HG03064 (cell line): Measurements from ENCODE around the gene PRR36.
"Not testable (repeated sequence)": the region's sequence is repeated elsewhere in the genome, so short reads cannot be mapped to it uniquely, and the experiment has no call there.

Experiments
- ATAC-seq: cut with Tn5 transposase; IDR thresholded peaks from one replicate; pipeline ENCODE4 v1.9.1; 2021; ENCODE audit warnings: low read depth; ENCODE audit not compliant: unreplicated experiment

The PRR36 gene

DNA sequence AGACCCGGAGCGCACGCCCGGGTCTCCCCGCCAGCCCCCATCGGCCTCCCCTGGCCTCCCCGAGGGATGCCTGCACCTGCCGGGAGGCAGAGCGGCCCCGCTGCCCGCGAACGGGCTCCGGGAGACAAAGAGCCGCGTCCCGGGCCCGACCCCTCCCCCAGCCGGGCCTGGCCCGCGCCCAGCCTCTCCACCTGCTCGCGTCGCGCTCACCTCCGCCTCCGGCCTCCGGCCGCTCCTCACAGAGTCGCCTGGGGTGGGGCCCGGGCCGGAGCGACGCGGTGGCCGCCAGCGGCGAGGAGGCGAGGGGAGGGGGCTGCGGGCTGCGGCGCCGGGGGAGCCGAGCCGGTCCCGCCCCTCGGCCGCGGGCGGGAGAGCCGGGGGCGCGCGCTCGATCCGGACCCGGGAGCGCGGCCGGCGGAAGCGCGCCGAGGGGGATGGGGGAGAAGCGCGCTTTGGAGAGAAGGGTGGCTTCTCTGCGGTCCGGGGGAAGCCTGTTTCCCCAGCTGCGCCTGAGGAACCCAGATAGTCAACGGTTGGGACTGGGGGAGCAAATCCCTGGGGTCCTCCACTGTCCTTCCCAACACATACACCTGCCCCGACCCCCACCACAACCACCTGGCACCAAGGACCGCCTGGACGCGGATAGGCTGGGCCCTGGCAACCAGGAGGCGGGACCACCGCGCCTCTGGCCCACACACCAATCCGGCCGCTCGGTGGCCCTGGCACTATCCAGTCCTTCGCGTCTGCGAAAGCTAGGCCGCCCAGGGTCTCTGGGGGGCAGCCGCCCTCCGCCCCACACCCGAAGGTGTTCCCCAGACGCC is at the start of gene PRR36:
PRR36 (minus strand) TSS at position 315 of the 821 bp plus-strand sequence. CDS start 701 bp downstream, outside the sequence.
- ATAC-seq, result no peak

- no peak for ATAC-seq
Observed at GRCh38 chr19:7923295-7924191, 49.4 kb upstream of the PRR36 start.

DNA sequence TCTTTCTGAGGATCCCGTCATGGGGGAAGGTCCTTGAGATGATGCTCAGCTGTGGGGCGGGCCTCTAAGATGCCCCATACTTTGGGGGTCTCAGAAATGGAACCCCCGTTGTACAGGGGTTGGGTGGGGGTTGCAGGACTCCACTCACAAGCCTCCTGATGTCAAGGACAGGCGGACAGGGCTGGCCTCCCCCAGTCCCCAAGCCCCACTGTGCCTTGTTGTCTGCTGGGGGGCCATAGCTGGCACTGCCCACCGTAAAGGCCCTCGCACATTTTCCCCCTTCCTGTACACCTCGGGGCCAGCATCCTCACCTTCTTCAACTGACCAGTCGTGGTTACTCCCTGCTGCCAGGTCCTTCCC is 48.6 kb upstream of the PRR36 start:
- ATAC-seq, result no peak

DNA sequence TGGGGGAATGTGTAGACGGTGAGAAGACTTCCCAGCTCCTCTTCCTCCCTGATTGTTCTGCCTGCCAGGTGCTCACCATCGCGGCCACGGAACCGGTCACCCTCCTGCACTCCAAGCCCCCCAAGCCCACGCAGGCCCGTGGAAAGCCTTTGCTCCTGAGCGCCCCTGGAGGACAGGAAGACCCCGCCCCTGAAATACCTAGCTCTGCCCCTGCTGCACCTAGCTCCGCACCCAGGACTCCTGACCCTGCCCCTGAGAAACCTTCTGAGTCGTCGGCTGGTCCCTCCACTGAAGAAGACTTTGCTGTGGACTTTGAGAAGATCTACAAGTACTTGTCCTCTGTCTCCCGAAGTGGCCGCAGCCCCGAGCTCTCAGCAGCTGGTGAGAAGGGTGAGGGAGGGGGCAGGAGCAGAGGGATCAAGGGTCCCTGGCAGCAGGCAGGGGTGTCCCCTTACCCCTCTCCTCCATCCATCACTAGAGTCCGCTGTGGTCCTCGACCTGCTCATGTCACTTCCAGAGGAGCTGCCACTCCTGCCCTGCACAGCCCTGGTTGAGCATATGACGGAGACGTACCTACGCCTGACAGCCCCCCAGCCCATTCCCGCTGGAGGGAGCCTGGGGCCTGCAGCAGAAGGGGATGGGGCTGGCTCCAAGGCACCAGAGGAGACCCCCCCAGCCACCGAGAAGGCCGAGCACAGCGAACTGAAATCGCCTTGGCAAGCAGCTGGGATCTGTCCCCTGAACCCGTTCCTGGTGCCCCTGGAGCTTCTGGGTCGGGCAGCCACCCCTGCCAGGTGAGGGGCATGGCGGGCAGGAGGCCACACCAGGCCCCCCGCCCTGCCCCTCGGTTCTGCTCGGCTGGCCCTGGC is 48.0 kb upstream of the PRR36 start:
- no peak for ATAC-seq

- ATAC-seq, result no peak
Observed at GRCh38 chr19:7921302-7921966, 47.2 kb upstream of the PRR36 start.

DNA sequence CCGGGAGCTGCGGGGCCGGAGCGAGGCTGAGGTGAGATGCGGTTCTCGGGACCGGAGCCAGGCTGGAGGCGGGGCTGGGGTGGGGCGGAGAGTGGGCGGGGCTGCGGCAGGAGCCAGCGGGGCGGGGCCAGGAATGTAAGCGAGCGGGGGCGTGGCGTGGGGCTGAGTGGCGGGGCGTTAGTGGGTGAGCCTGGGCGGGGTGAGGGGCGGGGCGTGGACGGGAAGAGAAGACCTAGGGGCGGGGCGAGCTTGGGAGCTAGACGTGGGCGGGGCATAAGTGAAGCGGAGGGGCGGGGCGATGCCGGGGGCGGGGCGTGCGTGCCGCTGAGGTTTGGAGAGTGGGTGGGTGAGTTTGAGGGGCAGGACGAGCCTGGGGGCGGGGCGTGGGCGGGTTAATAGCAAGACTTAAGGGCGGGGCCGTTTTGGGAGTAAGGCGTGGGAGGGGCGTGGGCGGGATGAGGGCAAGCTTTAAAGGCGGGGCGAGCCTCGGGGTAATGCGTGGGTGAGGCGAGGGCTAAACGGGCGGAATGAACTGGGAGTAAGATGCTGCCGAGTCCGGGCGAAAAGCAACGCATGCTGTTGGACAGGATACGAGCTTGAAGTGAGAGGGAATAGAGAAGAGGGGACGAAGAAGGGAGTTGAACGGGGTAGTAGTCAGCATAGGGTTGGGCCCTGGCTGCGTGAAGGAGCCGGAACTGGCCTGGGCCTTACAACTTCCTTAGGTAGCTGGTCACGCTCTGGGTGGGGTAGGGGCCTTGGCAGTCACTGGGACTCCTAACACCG is 46.5 kb upstream of the PRR36 start:
- no peak for ATAC-seq

DNA sequence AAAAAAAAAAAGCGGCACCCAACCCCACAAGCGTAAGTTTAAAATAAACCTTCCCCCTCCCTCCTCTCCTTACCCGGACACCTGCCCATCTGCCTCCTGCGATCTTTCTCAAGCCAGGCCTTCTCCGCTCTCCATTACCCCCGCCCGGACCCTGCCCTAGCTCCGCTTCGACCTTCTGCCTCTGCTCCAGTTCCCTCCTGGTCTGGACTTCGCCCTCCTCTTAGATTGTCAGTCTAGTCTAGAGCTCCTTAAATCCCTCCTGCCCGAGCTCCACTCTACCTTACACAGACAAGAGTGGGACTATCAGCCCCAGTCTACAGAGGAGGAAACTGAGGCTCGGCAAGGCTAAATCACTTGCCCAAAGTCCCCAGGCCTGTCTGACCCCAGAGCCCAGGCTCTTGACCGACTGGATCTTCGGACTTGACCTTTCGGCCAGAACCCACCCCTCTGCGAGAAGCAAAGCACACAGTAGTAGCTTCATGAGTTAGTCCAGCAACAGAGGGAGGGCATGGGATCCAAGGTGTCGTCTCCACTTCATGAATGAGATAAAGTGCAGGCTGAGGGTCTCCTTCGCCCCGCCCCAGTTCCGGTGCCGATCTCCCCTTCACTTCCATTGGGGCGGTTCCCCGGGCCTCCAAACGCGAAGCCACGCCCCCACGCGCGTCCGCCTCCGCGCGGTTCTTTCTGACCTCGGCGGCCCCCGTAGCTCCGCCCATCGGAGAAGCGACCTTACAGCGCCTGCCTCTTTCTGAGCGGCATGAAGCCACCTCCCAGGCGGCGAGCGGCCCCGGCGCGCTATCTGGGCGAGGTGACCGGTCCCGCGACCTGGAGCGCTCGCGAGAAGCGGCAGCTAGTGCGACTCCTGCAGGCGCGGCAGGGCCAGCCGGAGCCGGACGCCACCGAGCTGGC is 45.7 kb upstream of the PRR36 start, which contains the start of gene SNAPC2:
SNAPC2 (plus strand) TSS at position 729 of the 909 bp plus-strand sequence; CDS start at position 758, 29 bp downstream.
- no peak for ATAC-seq

DNA sequence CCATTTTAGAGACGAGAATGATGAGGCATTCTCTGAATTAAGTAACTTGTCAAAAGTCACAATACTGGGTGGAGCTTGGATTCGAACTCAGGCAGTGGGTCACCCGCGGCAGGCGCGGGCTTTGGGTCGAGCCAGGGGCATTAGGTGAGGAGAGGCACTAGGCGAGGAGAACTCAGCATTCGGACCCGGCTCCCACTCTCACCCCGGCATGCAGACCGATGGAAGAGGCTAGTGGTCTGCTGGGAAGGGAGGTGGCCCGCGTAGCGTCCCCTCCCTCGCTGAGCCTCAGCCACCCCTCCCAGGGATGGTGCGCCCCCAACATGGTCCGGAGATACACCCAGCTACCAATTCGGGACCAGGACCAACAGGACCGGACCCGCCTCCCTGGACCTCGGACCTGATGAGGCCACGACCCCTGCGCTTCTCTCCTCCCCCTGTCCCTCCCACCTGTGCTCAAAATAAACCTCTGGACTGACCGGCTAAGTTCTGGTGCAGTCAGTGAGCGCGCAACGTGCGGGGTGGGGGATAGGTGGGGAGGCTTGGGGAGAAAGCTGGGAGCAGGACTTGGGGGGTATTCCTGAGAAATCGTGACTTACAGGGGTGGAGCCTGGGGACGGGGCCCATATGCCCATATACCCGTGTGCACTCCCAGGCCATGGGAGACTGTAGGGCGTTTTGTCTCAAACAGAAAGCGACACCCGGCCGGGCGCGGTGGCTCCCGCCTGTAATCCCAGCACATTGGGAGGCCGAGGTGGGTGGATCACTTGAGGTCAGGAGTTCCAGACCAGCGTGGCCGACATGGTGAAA is 44.6 kb upstream of the PRR36 start:
- ATAC-seq, result no peak

GRCh38 chr19:7918062-7918614 is 43.9 kb upstream of the PRR36 start:
- not testable (repeated sequence) for ATAC-seq

DNA sequence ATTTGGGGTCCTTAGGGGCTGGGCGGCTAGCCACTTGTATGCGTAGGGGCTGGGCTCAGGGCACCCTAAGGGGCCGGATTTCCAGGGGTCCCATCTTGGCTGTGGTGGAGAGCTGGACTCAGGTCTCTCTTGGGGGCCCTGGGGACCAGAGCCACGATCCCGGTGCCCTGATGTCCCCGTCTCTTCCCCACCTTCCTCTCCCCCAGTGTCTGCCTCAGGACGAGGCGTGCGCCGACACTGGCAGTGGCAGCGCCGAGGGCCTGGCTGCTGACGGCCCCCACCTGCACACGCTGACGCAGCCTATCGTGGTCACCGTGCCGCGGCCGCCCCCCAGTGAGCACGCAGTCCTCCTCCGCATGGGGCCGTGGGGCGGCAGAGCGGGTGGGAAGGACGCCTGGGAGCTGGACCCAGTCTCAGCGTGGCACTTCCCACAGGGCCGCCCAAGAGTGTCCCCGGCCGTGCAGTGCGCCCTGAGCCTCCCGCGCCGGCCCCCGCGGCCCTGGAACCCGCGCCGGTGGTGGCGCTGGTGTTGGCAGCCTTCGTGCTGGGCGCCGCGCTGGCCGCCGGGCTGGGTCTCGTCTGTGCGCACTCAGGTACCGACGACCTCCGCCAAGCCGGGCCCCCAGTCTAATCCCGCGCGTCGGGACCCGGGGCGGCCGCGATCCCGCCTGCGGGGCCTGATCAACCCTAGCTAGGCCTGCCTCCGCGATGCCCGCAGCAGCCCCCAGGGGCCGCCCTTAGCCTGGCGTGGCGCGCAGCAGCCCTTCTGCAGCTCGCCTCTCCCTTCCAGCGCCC is 43.3 kb upstream of the PRR36 start:
- no peak for ATAC-seq

DNA sequence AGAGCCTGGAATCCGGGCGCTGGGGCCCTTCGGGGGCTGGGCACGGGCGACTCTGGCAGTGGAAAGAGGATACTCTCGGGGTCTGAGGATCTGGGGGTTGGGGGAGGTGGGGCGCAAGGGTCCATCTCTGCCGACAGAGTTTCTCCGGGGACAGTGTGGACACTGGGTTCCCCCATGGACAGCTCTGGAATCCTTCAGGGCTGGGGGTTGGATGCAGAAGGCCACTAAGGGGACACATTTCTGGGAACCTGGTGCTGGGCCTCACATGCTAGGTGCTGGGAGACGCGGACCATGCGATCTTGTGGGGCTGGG is 42.7 kb upstream of the PRR36 start:
- no peak for ATAC-seq

DNA sequence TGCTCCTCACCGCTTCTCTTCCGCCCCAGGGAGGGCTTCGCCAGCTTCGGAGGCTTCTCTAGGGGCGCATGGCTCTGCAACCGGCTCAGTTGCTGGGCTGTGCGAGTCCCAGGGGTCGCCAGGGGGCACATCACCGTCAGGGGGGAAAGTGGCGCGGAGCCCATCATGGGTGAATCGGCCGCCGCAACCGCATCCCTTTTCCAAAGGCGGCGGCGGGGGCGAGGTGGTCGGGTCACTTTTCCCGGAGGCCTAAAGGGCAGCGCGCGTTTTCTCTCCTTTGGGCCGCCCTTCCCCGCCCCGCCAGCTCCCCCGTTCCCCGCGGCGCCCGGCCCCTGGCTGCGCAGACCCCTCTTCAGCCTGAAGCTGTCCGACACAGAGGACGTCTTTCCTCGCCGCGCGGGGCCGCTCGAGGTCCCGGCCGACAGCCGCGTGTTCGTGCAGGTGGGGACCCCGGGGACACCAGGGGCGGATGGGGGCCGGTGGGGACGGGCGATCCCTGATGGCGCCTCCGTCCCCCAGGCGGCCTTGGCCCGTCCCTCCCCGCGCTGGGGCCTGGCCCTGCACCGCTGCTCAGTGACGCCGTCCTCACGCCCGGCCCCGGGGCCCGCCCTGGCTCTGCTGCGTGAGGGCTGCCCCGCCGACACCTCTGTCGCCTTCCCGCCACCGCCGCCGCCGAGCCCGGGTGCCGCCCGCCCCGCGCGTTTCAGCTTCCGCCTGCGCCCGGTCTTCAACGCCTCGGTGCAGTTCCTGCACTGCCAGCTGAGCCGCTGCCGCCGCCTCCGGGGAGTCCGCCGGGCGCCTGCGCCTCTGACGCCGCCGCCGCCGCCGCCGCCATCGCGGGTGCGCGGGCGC is 42.1 kb upstream of the PRR36 start:
- ATAC-seq, result no peak

- ATAC-seq, result no peak
Observed at GRCh38 chr19:7915250-7916102, 41.3 kb upstream of the PRR36 start.

DNA sequence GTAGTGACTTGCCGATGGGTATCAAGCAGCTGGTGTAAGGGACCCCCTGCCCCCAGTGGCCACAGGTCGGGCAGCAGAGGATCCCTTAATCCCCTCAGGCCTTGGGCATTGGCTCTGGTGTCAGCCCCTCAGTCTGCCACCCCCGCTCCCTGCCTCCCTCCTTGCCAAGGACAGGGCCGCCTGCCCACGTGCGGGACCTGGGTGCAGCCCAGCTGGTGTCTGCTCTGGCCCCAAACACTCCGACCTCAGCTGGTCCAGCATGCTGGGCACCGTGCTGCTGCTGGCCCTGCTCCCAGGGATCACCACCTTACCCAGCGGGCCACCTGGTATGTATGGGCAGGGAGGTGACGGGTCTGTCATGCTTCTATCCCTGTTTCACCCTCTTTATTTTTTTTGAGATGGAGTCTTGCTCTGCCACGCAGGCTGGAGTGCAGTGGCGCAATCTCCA is 40.4 kb upstream of the PRR36 start, which contains the start of gene TGFBR3L:
TGFBR3L (plus strand) TSS at position 233 of the 448 bp plus-strand sequence.
- no peak for ATAC-seq
